Natural killer cell (primary cell): ENCODE data around the gene MYZAP. TPM values are rescaled to one million over a fixed set of nuclear protein-coding genes. Genes with fewer than 3 reads are reported as not detected.

Experiments
- ATAC-seq, 3 donors: fragments of 150-1000 bp in 2 of 3; fragments of 200-7000 bp in 1 of 3; cut with Tn5 transposase; 1 replicate in 1 of 3; 2 replicates in 2 of 3; pipeline ENCODE4 v1.10.0; 2021; ENCODE audit warnings: mild to moderate bottlenecking in 2 of 3, moderate library complexity in 2 of 3
- DNase-seq, 2 donors: peaks; one replicate each; pipeline versions ENCODE4 v3.0.0 to v3.0.0-alpha.2; 2013 to 2021; ENCODE audit warnings: mixed read lengths in 1 of 2
- H3K27ac ChIP-seq: one replicate; pipeline ENCODE4 v1.5.1; 2013; ENCODE audit warnings: mild to moderate bottlenecking, low read length
- H3K27me3 ChIP-seq: one replicate; pipeline ENCODE4 v1.6.1; 2013; ENCODE audit warnings: low read length; ENCODE audit not compliant: control insufficient read depth, insufficient read depth
- H3K36me3 ChIP-seq: one replicate; pipeline ENCODE4 v1.6.1; 2013; ENCODE audit warnings: low read length; ENCODE audit not compliant: control insufficient read depth, insufficient read depth
- H3K4me1 ChIP-seq: one replicate; pipeline ENCODE4 v1.6.1; 2013; ENCODE audit warnings: low read length; ENCODE audit not compliant: control insufficient read depth, insufficient read depth
- H3K4me3 ChIP-seq: one replicate; pipeline ENCODE4 v1.5.1; 2013; ENCODE audit warnings: low read length
- H3K9me3 ChIP-seq: one replicate; pipeline ENCODE4 v1.6.1; 2013; ENCODE audit warnings: low read length; ENCODE audit not compliant: control insufficient read depth, insufficient read depth
- H3K27ac Mint-ChIP-seq, 2 donors: one replicate each; pipeline ENCODE4 v1.8.0; 2022; ENCODE audit warnings: mild to moderate bottlenecking in 2 of 2, mixed read lengths in 2 of 2, moderate library complexity in 1 of 2
- H3K27me3 Mint-ChIP-seq, 2 donors: one replicate each; pipeline ENCODE4 v1.8.0; 2022; ENCODE audit warnings: low read depth in 2 of 2, mixed read lengths in 2 of 2
- H3K36me3 Mint-ChIP-seq: one replicate; pipeline ENCODE4 v1.8.0; 2022; ENCODE audit warnings: mixed read lengths
- H3K4me1 Mint-ChIP-seq, 2 donors: one replicate each; pipeline ENCODE4 v1.8.0; 2022; ENCODE audit warnings: mixed read lengths in 2 of 2
- H3K4me3 Mint-ChIP-seq: one replicate; pipeline ENCODE4 v1.8.0; 2022; ENCODE audit warnings: mild to moderate bottlenecking, moderate library complexity, mixed read lengths
- H3K9me3 Mint-ChIP-seq, 2 donors: one replicate each; pipeline ENCODE4 v1.8.0; 2022; ENCODE audit warnings: mixed read lengths in 2 of 2
- CTCF ChIP-seq: fragments of 200-600 bp; IDR thresholded peaks from one replicate; pipeline ENCODE4 v1.8.0; 2022; ENCODE audit warnings: antibody characterized with exemption
- WGBS: methylation state at CpG from one replicate; pipeline ENCODE4 v1.1.7; 2013; ENCODE audit warnings: missing lambda C conversion rate; ENCODE audit not compliant: insufficient coverage; 5-methylcytosine and 5-hydroxymethylcytosine counted together
- intact Hi-C: fragments of 100-400 bp; cut with micrococcal nuclease; formaldehyde crosslinking; loops from one replicate; pipeline ENCODE4 v1.14.2; 2022
- total RNA-seq, 4 donors: library from RNA; stranded (reverse); fragments of 120-200 nt in 1 of 4; gene quantifications; one replicate each; pipeline versions ENCODE4 v1.2.3 to v1.2.4, GENCODE V29; 2013 to 2022

The MYZAP gene
- total RNA-seq, 3 donors from 2014 or later (not counting 1 experiment from before 2014, with no cell fraction given) = not detected

DNA sequence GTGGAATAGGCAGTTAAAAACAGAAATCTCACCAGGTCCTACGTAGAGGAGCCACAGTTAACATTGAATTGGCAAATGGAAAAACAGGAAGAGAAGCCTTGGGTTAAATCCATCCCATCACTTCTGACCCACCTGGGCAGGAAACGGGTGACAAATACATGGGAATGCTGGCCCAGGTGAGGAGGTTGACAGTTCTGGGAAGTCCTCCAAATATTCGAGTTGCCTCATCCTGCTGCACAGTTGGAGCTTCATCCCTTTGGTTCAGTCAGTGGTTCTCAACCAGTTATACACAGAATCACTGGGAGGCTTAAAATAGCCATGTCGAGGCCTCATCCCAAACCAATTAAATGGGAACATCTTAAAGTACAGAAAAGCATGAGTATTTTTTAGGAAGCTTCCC lies 5.3 kb downstream of the MYZAP start:
- H3K9me3 Mint-ChIP-seq = no peaks in the 10 kb centered on the region
- DNase-seq = no peak
- H3K27me3 Mint-ChIP-seq = peaks cover 8 to 39% of the 10 kb centered on the region in 2 donors
- Histone ChIP-seq H3K4me1 (no peaks in the 10 kb centered on the region), H3K36me3 (no peaks in the 10 kb centered on the region), H3K27me3 (no peaks in the 10 kb centered on the region), H3K27ac (no peak overlapping the region), H3K4me3 (no peak overlapping the region), H3K9me3 (no peaks in the 10 kb centered on the region)
- no peak overlapping the region for H3K27ac Mint-ChIP-seq
- 81% methylated on average over 4 of the region's 4 CpGs for WGBS
- no peak overlapping the region for H3K4me3 Mint-ChIP-seq
- H3K36me3 Mint-ChIP-seq = no peaks in the 10 kb centered on the region
- no peak for ATAC-seq
- intact Hi-C loops = no loop called here
- H3K4me1 Mint-ChIP-seq = no peaks in the 10 kb centered on the region
- no peak for TF ChIP-seq CTCF

GRCh38 chr15:57597431-57597830 lies 5.7 kb downstream of the MYZAP start:
- H3K9me3 Mint-ChIP-seq = no peaks in the 10 kb centered on the region
- no peak for ATAC-seq
- no peak for DNase-seq
- no peaks in the 10 kb centered on the region for H3K36me3 Mint-ChIP-seq
- no peak for TF ChIP-seq CTCF
- H3K4me1 Mint-ChIP-seq = no peaks in the 10 kb centered on the region
- H3K27ac Mint-ChIP-seq = no peak overlapping the region
- Histone ChIP-seq H3K36me3 (no peaks in the 10 kb centered on the region), H3K9me3 (no peaks in the 10 kb centered on the region), H3K4me3 (no peak overlapping the region), H3K4me1 (no peaks in the 10 kb centered on the region), H3K27ac (no peak overlapping the region), H3K27me3 (no peaks in the 10 kb centered on the region)
- intact Hi-C loops = no loop called here
- no peak overlapping the region for H3K4me3 Mint-ChIP-seq
- H3K27me3 Mint-ChIP-seq = peaks cover 8 to 40% of the 10 kb centered on the region in 2 donors
- 86% methylated on average over 3 of the region's 3 CpGs for WGBS

- Mint-ChIP-seq H3K36me3 (no peaks in the 10 kb centered on the region), H3K4me3 (no peak overlapping the region), H3K27ac (no peak overlapping the region), H3K4me1 (no peaks in the 10 kb centered on the region), H3K27me3 (peaks cover 4 to 41% of the 10 kb centered on the region in 2 donors), H3K9me3 (no peaks in the 10 kb centered on the region)
- H3K27me3 ChIP-seq = no peaks in the 10 kb centered on the region
- intact Hi-C loops = no loop called here
- no peak for TF ChIP-seq CTCF
- no peak overlapping the region for H3K27ac ChIP-seq
- H3K36me3 ChIP-seq = no peaks in the 10 kb centered on the region
- ATAC-seq (no peak), DNase-seq (no peak)
- H3K4me3 ChIP-seq = no peak overlapping the region
- H3K9me3 ChIP-seq = no peaks in the 10 kb centered on the region
- no peaks in the 10 kb centered on the region for H3K4me1 ChIP-seq
- WGBS = 97% methylated on average over 5 of the region's 5 CpGs
These were observed 6.6 kb downstream of the MYZAP start for GRCh38 chr15:57598346-57598745.

DNA sequence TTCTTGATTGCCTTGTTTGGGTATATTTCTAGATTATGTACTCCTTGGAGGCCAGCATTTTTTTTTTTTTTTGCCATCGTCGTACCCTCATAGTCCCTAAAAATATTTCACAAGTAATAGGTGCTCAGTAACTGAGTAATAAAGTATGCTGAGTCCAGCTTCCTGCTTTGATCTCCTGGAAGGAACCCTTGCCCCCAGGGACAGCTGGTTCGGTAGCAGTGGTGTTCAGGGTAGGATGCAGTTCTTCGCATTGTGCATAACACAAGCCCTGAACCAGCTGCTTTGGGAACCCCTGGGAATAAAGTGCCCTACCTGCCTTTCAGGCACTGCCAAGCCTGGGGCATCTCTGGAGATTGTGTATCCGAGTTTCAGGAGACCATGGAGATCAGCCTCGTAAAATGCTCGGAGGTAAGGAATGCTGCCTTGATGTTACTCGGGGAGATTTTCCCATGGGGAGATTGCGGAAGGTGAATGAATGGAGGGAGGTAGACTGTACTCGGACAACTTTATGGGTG lies 7.6 kb downstream of the MYZAP start:
- H3K4me1 ChIP-seq = no peaks in the 10 kb centered on the region
- no peak overlapping the region for H3K4me3 ChIP-seq
- H3K4me3 Mint-ChIP-seq = no peak overlapping the region
- intact Hi-C loops = no loop called here
- no peaks in the 10 kb centered on the region for H3K36me3 ChIP-seq
- ATAC-seq (no peak), DNase-seq (no peak)
- WGBS = 89% methylated on average over 8 of the region's 10 CpGs
- H3K27me3 Mint-ChIP-seq = peaks cover 0 to 43% of the 10 kb centered on the region in 2 donors
- H3K9me3 ChIP-seq = no peaks in the 10 kb centered on the region
- no peak overlapping the region for H3K27ac ChIP-seq
- TF ChIP-seq CTCF = no peak
- no peak overlapping the region for H3K27ac Mint-ChIP-seq
- no peaks in the 10 kb centered on the region for H3K4me1 Mint-ChIP-seq
- H3K27me3 ChIP-seq = no peaks in the 10 kb centered on the region
- no peaks in the 10 kb centered on the region for H3K36me3 Mint-ChIP-seq
- H3K9me3 Mint-ChIP-seq = no peaks in the 10 kb centered on the region
